ENCODE results near the gene SGPP2. TPM values are rescaled to one million over a fixed set of nuclear protein-coding genes. Genes with fewer than 3 reads are reported as not detected.
"Not testable (repeated sequence)": the region's sequence is repeated elsewhere in the genome, so short reads cannot be mapped to it uniquely, and the experiment has no call there.

SGPP2 gene
- total RNA-seq, result 19.0 TPM
- long read RNA-seq, partial matches to known transcripts, result 0 of 5 reads
- long read RNA-seq, other reads (novel, unspliced or antisense), result 1 of 5 reads

GRCh38 chr2:222424276-222424728 is at the start of gene SGPP2:
SGPP2 (plus strand) TSS chr2:222424543; CDS start chr2:222424603, 60 bp downstream.
- ATAC-seq (peak; percentile 33), DNase-seq (ENCODE audit: missing footprints) (peak; percentile 60)
- intact Hi-C loops (cut with DNase I), result loop anchor here (2.0 to 10.0 kb wide), 2 partner anchors 104 to 140 kb away; a partner anchor contains a TSS

DNA sequence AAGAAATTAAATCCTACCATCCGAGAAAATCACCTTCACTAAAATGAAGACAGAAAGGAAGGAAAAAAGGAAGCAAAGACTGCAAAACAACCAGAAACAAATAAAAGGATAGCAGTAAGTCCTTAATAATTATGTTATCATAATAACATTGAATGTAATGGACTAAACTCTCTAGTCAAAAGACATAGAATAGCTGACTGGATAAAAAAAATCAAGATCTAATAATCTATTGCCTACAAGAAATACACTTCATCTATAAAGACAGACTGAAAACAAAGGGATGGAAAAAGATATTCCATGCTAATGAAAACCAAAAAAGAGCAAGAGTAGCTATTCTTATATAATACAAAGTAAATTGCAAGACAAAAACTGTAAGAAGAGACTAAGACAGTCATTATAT is 48.5 kb upstream of the SGPP2 start:
- intact Hi-C loops (cut with DNase I), result no loop called here
- ATAC-seq (no peak), DNase-seq (ENCODE audit: missing footprints) (no peak)

DNA sequence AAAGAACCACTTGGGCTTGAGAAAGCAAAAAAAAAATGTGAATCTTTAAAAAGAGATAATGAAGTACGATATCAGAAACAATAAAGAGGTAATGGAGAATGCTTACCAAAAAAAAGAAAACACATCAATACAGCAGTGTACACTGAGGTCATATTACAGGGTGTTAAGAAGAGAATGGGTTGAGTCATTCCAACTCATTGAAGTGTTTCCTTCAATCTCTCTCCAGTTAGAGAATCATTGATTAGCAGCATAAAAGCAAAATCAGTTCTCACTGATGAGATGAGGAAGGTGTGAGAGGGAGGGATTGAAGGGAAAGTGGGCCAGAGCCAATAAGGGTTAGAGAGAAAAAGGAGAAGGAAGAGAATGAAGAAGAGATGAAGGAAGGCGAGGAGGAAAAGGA is 43.9 kb upstream of the SGPP2 start:
- DNase-seq (ENCODE audit: missing footprints), result no peak
- intact Hi-C loops (cut with DNase I), result no loop called here
- ATAC-seq, result no peak

GRCh38 chr2:222381566-222381965 is 42.8 kb upstream of the SGPP2 start:
- ATAC-seq (no peak), DNase-seq (ENCODE audit: missing footprints) (no peak)
- intact Hi-C loops (cut with DNase I), result no loop called here

- ATAC-seq (no peak), DNase-seq (ENCODE audit: missing footprints) (no peak)
- intact Hi-C loops (cut with DNase I), result no loop called here
Measured at GRCh38 chr2:222383255-222383654, 41.1 kb upstream of the SGPP2 start.

GRCh38 chr2:222391743-222392285 is 32.5 kb upstream of the SGPP2 start:
- ATAC-seq (no peak), DNase-seq (ENCODE audit: missing footprints) (no peak)
- intact Hi-C loops (cut with DNase I), result no loop called here

- intact Hi-C loops (cut with DNase I), result no loop called here
- ATAC-seq (no peak), DNase-seq (ENCODE audit: missing footprints) (no peak)
Measured at GRCh38 chr2:222393733-222394267, 30.5 kb upstream of the SGPP2 start.

DNA sequence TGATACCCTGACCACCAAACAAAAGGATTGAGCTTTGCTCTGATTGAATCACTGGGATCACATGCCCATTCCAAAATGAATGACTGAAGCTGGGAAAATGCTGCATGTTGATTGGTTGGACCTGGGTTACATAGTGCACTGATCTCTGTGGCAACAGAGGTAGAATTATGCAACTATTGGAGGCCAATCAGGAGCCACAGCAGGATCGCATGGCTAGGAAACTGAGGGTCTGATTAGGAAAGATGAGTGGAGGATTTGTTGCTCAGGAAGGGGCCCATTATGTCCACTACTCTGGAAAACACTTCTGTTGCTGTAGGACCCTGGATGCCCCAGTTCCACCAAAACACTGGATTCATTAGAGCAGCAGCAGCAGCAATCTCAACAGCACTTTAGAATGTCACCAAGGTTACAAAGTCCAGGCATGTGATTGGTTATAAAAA is 25.9 kb upstream of the SGPP2 start:
- intact Hi-C loops (cut with DNase I), result no loop called here

GRCh38 chr2:222399038-222399783 is 25.1 kb upstream of the SGPP2 start:
- DNase-seq (ENCODE audit: missing footprints), result no peak
- peak; percentile 83 for ATAC-seq
- intact Hi-C loops (cut with DNase I), result no loop called here

More for the DNA sequence above, 25.9 kb upstream of the SGPP2 start:
- DNase-seq (ENCODE audit: missing footprints) (no peak), ATAC-seq (peak; percentile 78)

GRCh38 chr2:222404151-222404905 is 20.0 kb upstream of the SGPP2 start:
- ATAC-seq (no peak), DNase-seq (ENCODE audit: missing footprints) (no peak)
- intact Hi-C loops (cut with DNase I), result no loop called here

GRCh38 chr2:222408684-222409083 is 15.7 kb upstream of the SGPP2 start:
- intact Hi-C loops (cut with DNase I), result no loop called here
- no peak for DNase-seq (ENCODE audit: missing footprints)
- ATAC-seq, result no peak

GRCh38 chr2:222410534-222410933 is 13.8 kb upstream of the SGPP2 start:
- intact Hi-C loops (cut with DNase I), result no loop called here
- ATAC-seq (no peak), DNase-seq (ENCODE audit: missing footprints) (no peak)

DNA sequence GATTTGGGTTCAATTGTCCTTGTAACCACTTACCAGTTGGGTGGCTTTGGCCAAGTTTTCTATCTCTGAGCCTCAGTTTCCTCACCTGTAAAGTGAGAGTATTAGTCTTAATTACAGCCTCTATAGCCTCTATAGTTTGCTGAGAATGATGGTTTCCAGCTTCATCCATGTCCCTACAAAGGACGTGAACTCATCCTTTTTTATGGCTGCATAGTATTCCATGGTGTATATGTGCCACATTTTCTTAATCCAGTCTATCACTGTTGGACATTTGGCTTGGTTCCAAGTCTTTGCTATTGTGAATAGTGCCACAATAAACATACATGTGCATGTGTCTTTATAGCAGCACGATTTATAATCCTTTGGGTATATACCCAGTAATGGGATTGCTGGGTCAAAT is 12.0 kb upstream of the SGPP2 start:
- intact Hi-C loops (cut with DNase I); ATAC-seq; DNase-seq (ENCODE audit: missing footprints): not testable (repeated sequence)

DNA sequence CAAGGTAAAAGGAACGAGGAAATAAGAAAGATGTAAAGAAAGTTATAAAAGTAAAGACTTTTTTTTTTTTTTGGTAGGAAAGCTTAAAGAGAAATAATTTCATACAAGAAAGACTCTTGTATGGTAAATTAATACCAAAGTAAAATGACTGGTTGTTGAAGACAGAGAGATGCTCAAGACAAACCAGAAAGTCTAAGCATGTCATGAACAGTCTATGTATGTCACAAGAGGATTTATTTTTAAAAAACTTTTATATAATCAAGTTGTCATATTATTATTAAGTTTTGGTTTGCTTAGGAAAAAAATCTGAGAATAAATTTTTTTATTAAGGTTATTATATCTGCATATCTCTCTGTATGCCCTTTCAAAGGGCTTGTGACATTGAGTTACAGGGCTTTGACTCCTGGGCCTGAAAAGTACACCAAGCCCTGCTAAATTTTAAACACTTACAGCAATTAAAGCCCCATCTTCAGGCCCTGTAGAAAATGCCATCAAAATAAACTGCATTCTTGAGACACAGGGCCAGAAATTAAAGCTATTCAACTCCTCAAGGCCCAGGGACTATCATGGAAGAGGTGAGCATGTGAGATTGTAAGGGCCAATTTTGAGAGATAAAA is 10.9 kb upstream of the SGPP2 start:
- intact Hi-C loops (cut with DNase I), result no loop called here
- ATAC-seq (no peak), DNase-seq (ENCODE audit: missing footprints) (no peak)

- intact Hi-C loops (cut with DNase I), result no loop called here
- no peak for ATAC-seq
- no peak for DNase-seq (ENCODE audit: missing footprints)
Measured at GRCh38 chr2:222418739-222419138, 5.6 kb upstream of the SGPP2 start.

DNA sequence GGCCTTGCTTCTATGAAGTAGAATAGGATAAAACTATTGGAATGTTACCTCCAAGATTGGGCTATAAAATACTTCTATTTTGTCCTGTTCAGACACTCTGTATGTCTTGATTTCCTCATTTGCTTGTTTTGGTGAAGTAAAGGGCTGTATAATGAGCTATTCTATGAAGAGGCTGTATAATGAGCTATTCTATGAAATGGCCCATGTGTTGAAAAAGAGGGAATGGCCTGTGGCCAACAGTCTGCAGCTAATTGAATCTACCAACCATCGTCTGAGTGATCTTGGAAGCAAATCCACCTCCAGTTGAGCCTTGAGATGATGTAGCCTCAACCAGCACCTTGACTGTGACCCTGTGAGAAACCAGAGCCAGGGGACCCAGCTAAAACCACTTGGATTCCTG is 3.8 kb upstream of the SGPP2 start:
- intact Hi-C loops (cut with DNase I), result loop anchor here (10.0 kb wide), 1 partner anchor 144 kb away; no protein-coding TSS in a partner anchor
- no peak for ATAC-seq
- no peak for DNase-seq (ENCODE audit: missing footprints)

GRCh38 chr2:222421626-222422025 is 2.7 kb upstream of the SGPP2 start:
- ATAC-seq (no peak), DNase-seq (ENCODE audit: missing footprints) (no peak)
- intact Hi-C loops (cut with DNase I), result loop anchor here (10.0 kb wide), 1 partner anchor 143 kb away; no protein-coding TSS in a partner anchor

- ATAC-seq, result no peak
- no peak for DNase-seq (ENCODE audit: missing footprints)
- intact Hi-C loops (cut with DNase I), result loop anchor here (10.0 kb wide), 1 partner anchor 142 kb away; no protein-coding TSS in a partner anchor
Measured at GRCh38 chr2:222423186-222423585, 1.2 kb upstream of the SGPP2 start.
